Gastroesophageal sphincter (tissue), 4 donors: ENCODE results near the gene SLU7. TPM values are rescaled to one million over a fixed set of nuclear protein-coding genes. Genes with fewer than 3 reads are reported as not detected.

Source experiments
- ATAC-seq: fragments of 150-250 bp; one replicate; pipeline ENCODE4 v1.9.1; 2016; ENCODE audit warnings: mild to moderate bottlenecking, moderate library complexity
- H3K27ac ChIP-seq, 4 donors: fragments of 200-600 bp; sonication (generic) in 3 of 4; 1 replicate in 3 of 4; 2 replicates in 1 of 4; pipeline ENCODE4 v1.5.1; 2016 to 2019
- H3K27me3 ChIP-seq: fragments of 200-600 bp; sonication (generic); one replicate; pipeline ENCODE4 v1.5.1; 2019
- H3K36me3 ChIP-seq, 2 donors: fragments of 200-600 bp; sonication (generic); one replicate each; pipeline ENCODE4 v1.5.1; 2019; ENCODE audit warnings: control low read depth in 1 of 2
- H3K4me1 ChIP-seq, 3 donors: fragments of 200-600 bp; sonication (generic); 1 replicate in 2 of 3; 2 replicates in 1 of 3; pipeline ENCODE4 v1.5.1; 2016 to 2019; ENCODE audit warnings: control low read depth in 2 of 3
- H3K4me3 ChIP-seq, 2 donors: fragments of 200-600 bp; sonication (generic); one replicate each; pipeline ENCODE4 v1.5.1; 2019; ENCODE audit warnings: mild to moderate bottlenecking in 1 of 2, moderate library complexity in 1 of 2
- H3K9me3 ChIP-seq, 3 donors: fragments of 200-600 bp; sonication (generic); one replicate each; pipeline ENCODE4 v1.5.1; 2017 to 2019; ENCODE audit warnings: control low read depth in 2 of 3
- CTCF ChIP-seq, 4 experiments: fragments of 200-600 bp in 2 of 4; fragments of 450-650 bp in 2 of 4; sonication (generic) in 1 of 4; IDR thresholded peaks; one replicate each; pipeline ENCODE4 v1.5.1; 2017 to 2019; ENCODE audit warnings: antibody characterized with exemption in 4 of 4, mild to moderate bottlenecking in 2 of 4, moderate library complexity in 2 of 4
- EP300 ChIP-seq: sonication (generic); formaldehyde crosslinking; IDR thresholded peaks from one replicate; pipeline ENCODE4 v1.6.1; 2017; ENCODE audit warnings: antibody characterized with exemption, mild to moderate bottlenecking
- POLR2A ChIP-seq, 2 donors: fragments of 450-650 bp; IDR thresholded peaks; one replicate each; pipeline ENCODE4 v1.6.1; 2017; ENCODE audit warnings: antibody characterized with exemption in 2 of 2, mild to moderate bottlenecking in 2 of 2, moderate library complexity in 1 of 2
- POLR2AphosphoS5 ChIP-seq: sonication (generic); formaldehyde crosslinking; IDR thresholded peaks from one replicate; pipeline ENCODE4 v1.6.1; 2017; ENCODE audit warnings: antibody characterized with exemption
- WGBS, 2 donors: methylation state at CpG; one replicate each; pipeline ENCODE4 v1.1.5; 2018; ENCODE audit warnings: low coverage in 1 of 2; 5-methylcytosine and 5-hydroxymethylcytosine counted together
- total RNA-seq, 4 donors: library from RNA; depleted of rRNA; stranded (reverse); fragments of >200 nt; gene quantifications; one replicate each; pipeline ENCODE4 v1.1.0, GENCODE V29; 2016

Gene SLU7
- total RNA-seq, 4 donors from 2014 or later: 52.6 to 133 (median 88.3) TPM

DNA sequence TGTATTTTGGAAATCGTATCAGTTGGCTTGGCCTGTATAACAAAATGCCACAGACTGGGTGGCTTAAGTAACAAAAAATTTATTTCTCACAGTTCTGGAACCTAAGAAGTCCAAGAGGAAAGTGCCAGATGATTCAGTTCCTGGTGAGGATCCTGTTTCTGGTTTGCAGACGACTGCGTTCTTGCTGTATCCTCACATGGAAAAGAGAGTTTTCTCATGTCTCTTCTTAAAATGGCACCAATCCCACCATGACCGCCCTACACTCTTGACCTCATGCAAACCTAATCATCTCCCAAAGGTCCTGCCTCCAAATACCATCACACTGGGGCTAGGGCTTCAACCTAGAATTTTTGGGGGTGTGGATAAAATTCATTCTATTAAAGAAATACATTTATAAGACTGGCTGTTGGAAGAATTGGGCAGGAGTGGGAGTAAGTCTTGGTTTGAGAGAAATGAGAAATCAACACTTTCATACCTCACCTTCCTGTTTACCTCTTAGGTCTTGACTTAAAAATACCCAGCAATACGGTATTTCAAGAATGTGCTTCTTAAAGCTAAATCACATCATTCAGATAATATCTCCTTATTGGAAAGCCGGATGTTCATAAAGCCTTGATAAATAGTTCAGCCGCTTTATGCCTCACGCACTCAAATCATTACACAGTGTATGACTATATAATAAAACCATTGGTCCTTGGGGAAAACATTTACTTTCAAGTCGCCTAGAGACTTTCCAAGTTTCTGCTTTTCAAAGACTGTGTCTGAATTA, 31.5 kb upstream of the SLU7 start:
- no peak for ATAC-seq
- no peaks in the 10 kb centered on the region for H3K9me3 ChIP-seq
- peaks cover 5% of the 10 kb centered on the region for H3K27me3 ChIP-seq
- H3K4me3 ChIP-seq: no peak overlapping the region
- no peak for TF ChIP-seq POLR2AphosphoS5
- no peak for TF ChIP-seq POLR2A (IDR thresholded peaks at IDR 0.05)
- TF ChIP-seq CTCF (IDR thresholded peaks at IDR 0.05): no peak
- TF ChIP-seq EP300: no peak
- 78 to 82% methylated on average over 8 to 9 of the region's 9 CpGs for WGBS, 2 donors
- no peaks in the 10 kb centered on the region for H3K4me1 ChIP-seq
- H3K27ac ChIP-seq: no peak overlapping the region
- no peaks in the 10 kb centered on the region for H3K36me3 ChIP-seq

GRCh38 chr5:160449458-160449857, 30.6 kb upstream of the SLU7 start:
- no peak for ATAC-seq
- TF ChIP-seq EP300 (no peak), CTCF (IDR thresholded peaks at IDR 0.05) (no peak), POLR2AphosphoS5 (no peak), POLR2A (IDR thresholded peaks at IDR 0.05) (no peak)
- WGBS, 2 donors: 88 to 93% methylated on average over 3 of the region's 3 CpGs
- Histone ChIP-seq H3K27ac (no peak overlapping the region), H3K9me3 (no peaks in the 10 kb centered on the region), H3K36me3 (no peaks in the 10 kb centered on the region), H3K4me3 (no peak overlapping the region), H3K27me3 (peaks cover 4% of the 10 kb centered on the region), H3K4me1 (no peaks in the 10 kb centered on the region)

GRCh38 chr5:160448886-160449285, 30.0 kb upstream of the SLU7 start:
- TF ChIP-seq CTCF (IDR thresholded peaks at IDR 0.05): no peak
- no peak for TF ChIP-seq EP300
- no peak for TF ChIP-seq POLR2AphosphoS5
- Histone ChIP-seq H3K27ac (no peak overlapping the region), H3K36me3 (no peaks in the 10 kb centered on the region), H3K27me3 (peaks cover 3% of the 10 kb centered on the region), H3K4me3 (no peak overlapping the region), H3K9me3 (no peaks in the 10 kb centered on the region), H3K4me1 (no peaks in the 10 kb centered on the region)
- no peak for ATAC-seq
- 67 to 100% methylated on average over 1 of the region's 1 CpG for WGBS, 2 donors

DNA sequence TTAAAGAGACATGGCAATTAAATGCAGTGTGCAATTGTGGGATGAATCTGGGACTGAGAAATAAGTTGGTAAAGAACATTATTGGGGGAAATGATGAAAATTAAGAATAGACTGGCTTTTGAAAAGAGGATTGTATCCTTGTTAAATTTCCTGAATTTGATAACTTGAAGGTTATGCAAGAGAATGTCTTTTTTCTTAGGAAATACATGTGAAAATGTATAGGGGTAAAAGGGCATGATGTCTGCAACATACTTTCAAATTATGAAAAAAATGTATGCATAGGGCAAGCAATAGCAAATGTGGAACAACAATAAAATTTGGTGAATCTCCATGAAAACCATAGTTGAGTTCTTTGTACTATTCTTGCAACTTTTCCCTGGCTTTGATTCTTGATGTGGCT, 26.9 kb upstream of the SLU7 start:
- Histone ChIP-seq H3K4me1 (no peaks in the 10 kb centered on the region), H3K4me3 (no peak overlapping the region), H3K9me3 (no peaks in the 10 kb centered on the region), H3K27me3 (no peaks in the 10 kb centered on the region), H3K36me3 (no peaks in the 10 kb centered on the region), H3K27ac (no peak overlapping the region)
- ATAC-seq: no peak
- no peak for TF ChIP-seq CTCF (IDR thresholded peaks at IDR 0.05)
- no peak for TF ChIP-seq POLR2A (IDR thresholded peaks at IDR 0.05)
- TF ChIP-seq EP300: no peak
- no peak for TF ChIP-seq POLR2AphosphoS5

DNA sequence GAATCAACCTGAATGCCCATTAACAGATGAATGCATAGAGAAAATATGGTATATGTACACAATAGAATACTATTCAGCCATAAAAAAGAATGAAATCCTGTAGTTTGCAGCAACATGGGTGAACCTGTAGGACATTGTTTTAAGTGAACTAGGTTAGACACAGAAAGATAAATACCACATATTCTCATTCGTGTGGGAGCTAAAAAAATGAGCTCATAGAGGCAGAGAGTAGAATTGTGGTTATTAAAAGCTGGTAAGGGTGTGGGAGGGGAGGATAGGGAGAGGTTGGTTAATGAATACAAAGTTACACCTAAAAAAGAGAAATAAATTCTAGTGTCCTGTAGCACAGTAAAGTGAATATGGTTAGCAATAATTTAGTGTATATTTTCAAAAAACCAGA, 26.3 kb upstream of the SLU7 start:
- Histone ChIP-seq H3K27ac (no peak overlapping the region), H3K9me3 (no peaks in the 10 kb centered on the region), H3K4me3 (no peak overlapping the region), H3K4me1 (no peaks in the 10 kb centered on the region), H3K27me3 (no peaks in the 10 kb centered on the region), H3K36me3 (no peaks in the 10 kb centered on the region)
- TF ChIP-seq POLR2AphosphoS5 (no peak), POLR2A (IDR thresholded peaks at IDR 0.05) (no peak), EP300 (no peak), CTCF (IDR thresholded peaks at IDR 0.05) (no peak)
- no peak for ATAC-seq
- 60 to 63% methylated on average over 1 of the region's 1 CpG for WGBS, 2 donors
